Glutamatergic neuron (in vitro differentiated cells): ENCODE data around the gene CDH23. TPM values are rescaled to one million over a fixed set of nuclear protein-coding genes. Genes with fewer than 3 reads are reported as not detected.

Source experiments
- DNase-seq: peaks from one replicate; pipeline ENCODE4 v3.0.0; 2022
- H3K27ac Mint-ChIP-seq: one replicate; pipeline ENCODE4 v1.8.0; 2020; ENCODE audit warnings: mild to moderate bottlenecking, mixed read lengths, inconsistent platforms; ENCODE audit not compliant: unreplicated experiment
- H3K27me3 Mint-ChIP-seq: one replicate; pipeline ENCODE4 v1.8.0; 2020; ENCODE audit warnings: mild to moderate bottlenecking, moderate library complexity, mixed read lengths, inconsistent platforms; ENCODE audit not compliant: unreplicated experiment
- H3K36me3 Mint-ChIP-seq: one replicate; pipeline ENCODE4 v1.8.0; 2020; ENCODE audit warnings: mild to moderate bottlenecking, mixed read lengths, inconsistent platforms; ENCODE audit not compliant: unreplicated experiment
- H3K4me1 Mint-ChIP-seq: one replicate; pipeline ENCODE4 v1.8.0; 2020; ENCODE audit warnings: mild to moderate bottlenecking, low read depth, mixed read lengths, inconsistent platforms; ENCODE audit not compliant: unreplicated experiment
- H3K4me3 Mint-ChIP-seq: one replicate; pipeline ENCODE4 v1.8.0; 2020; ENCODE audit warnings: mild to moderate bottlenecking, mixed read lengths, inconsistent platforms; ENCODE audit not compliant: unreplicated experiment
- H3K9me3 Mint-ChIP-seq: one replicate; pipeline ENCODE4 v1.8.0; 2020; ENCODE audit warnings: mild to moderate bottlenecking, moderate library complexity, mixed read lengths, inconsistent platforms; ENCODE audit not compliant: unreplicated experiment
- total RNA-seq: library from RNA; stranded (reverse); fragmentation: NEBNext Ultra II Directional; extraction: Animal tissue kit (Norgen Biotek cat#: 25700); gene quantifications from one replicate; pipeline ENCODE4 v1.2.1, GENCODE V29; 2021; ENCODE audit not compliant: unreplicated experiment
- TF ChIP-seq, protein P1 (sequence below): fragments of 200-600 bp; sonication (generic); IDR thresholded peaks from one replicate; pipeline ENCODE4 v1.5.0; 2021; ENCODE audit not compliant: partially characterized antibody, unreplicated experiment

CDH23 gene
- total RNA-seq, 1 donor from 2014 or later, result 2.0 TPM

DNA sequence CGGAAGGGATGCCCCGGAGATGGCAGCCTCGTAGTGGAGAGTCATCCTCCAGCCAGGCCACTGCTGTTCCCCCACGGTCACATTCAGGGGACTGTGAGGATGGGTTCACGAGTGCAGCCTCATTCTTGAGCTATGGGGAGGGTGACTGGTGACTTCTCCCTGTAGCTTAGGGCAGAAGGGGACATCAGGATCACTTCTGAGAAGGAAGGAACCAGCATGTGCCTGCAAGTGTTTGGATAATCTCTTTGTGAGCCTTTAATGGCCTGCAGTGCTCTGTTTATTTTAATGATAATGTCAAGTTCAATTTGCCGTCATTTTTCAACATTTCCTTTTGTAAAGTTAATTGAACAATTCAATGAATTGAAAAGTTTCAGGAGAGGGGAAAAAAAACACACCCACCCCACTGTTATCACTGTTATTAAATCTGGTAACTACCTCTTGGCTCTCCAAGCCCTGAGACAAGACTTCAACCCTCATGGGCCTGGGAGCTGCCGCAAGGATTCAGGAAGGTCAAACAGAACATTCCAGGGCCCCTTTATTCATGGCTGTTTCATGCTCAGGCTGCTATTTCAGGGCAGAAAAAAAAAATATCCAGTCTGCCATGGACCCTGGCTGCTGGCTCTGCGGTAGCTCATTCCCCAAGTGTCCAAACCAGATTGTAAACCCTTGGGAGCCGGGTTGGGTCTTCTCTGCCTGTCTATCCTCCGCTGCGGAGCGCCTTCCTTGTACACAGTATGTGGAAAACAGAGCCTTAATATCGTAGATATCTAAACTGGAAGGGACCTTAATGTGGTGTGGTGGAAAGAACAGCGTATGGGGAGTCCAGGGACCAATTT lies 100.4 kb downstream of the CDH23 start:
- Mint-ChIP-seq H3K4me3 (no peak overlapping the region), H3K4me1 (peaks cover 5% of the 10 kb centered on the region), H3K9me3 (peaks cover 6% of the 10 kb centered on the region), H3K27ac (no peak overlapping the region), H3K36me3 (no peaks in the 10 kb centered on the region), H3K27me3 (peaks cover 1% of the 10 kb centered on the region)
- no peak for DNase-seq
- TF ChIP-seq, protein P1, sequence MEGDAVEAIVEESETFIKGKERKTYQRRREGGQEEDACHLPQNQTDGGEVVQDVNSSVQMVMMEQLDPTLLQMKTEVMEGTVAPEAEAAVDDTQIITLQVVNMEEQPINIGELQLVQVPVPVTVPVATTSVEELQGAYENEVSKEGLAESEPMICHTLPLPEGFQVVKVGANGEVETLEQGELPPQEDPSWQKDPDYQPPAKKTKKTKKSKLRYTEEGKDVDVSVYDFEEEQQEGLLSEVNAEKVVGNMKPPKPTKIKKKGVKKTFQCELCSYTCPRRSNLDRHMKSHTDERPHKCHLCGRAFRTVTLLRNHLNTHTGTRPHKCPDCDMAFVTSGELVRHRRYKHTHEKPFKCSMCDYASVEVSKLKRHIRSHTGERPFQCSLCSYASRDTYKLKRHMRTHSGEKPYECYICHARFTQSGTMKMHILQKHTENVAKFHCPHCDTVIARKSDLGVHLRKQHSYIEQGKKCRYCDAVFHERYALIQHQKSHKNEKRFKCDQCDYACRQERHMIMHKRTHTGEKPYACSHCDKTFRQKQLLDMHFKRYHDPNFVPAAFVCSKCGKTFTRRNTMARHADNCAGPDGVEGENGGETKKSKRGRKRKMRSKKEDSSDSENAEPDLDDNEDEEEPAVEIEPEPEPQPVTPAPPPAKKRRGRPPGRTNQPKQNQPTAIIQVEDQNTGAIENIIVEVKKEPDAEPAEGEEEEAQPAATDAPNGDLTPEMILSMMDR, result no peak

DNA sequence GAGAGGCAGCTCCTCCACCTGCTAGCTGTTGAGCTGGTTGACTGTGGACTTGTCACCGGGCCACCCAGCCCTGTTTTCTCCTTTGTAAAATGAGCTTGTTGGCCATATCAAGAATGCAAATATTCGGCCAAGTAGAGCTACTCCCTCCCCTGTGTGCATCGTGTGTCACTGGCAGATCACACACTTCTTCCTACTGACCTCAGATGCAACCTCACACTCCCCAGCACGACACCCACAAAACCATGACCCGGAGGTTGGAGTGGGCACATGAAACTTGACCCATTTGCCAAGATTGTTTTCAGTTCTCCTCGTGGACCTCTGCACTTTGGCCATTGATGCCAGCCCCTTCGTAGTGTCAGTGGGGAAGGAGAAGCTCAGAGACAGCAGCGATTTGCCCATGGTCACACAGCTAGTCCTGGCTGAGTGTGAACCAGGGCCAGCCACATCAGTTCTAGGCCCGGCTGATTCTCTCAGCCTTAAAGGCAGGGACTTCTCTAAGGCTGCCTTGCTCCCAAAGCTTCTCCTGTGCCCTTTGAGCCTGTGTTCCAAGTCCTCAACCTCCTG lies 101.1 kb downstream of the CDH23 start:
- Mint-ChIP-seq H3K9me3 (peaks cover 7% of the 10 kb centered on the region), H3K27me3 (no peaks in the 10 kb centered on the region), H3K27ac (no peak overlapping the region), H3K36me3 (no peaks in the 10 kb centered on the region), H3K4me3 (no peak overlapping the region), H3K4me1 (peaks cover 6% of the 10 kb centered on the region)
- TF ChIP-seq, protein P1, result no peak
- no peak for DNase-seq

DNA sequence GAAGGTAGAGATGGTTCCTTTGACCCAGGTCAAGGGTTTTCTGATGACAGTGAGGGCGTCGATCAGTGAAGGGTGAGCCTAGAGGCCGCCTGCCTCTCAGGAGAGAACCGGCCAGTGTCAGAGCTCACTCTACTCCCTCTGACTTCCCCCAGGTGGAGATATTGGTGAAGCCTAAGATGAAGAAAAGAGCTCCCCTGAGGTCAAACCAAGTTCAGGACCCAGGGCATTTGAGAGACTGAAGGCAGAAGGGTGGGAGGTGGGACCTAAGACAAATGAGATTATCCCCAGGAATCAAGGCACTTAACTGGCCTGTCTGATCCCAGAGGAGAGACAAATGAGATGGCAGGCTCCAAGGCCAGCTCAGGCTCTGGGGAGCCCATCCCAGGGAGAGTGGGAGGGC lies 104.7 kb downstream of the CDH23 start:
- TF ChIP-seq, protein P1, result no peak
- Mint-ChIP-seq H3K4me1 (peaks cover 9% of the 10 kb centered on the region), H3K9me3 (peaks cover 5% of the 10 kb centered on the region), H3K27ac (no peak overlapping the region), H3K36me3 (no peaks in the 10 kb centered on the region), H3K4me3 (no peak overlapping the region), H3K27me3 (peaks cover 2% of the 10 kb centered on the region)
- DNase-seq, result peak; percentile 14

DNA sequence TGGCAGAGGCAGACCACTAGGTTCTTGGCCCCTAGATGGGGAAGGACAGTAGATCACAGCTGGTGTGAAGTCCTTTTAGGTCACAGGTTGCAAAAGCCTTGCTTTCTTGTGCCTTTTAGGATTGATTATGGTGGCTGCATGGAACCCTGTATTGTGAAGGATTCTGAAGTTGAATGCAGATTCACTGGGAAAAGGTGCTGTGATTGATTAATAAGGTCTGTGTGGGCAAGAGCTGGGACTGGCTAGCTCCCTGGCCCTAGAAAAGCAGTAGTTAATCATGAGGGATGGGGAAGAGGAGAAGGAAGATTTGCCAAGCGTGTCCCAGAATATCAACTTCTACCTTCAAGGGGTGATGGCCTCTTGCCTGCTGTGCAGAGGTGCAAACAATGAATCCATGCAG lies 105.5 kb downstream of the CDH23 start:
- H3K27me3 Mint-ChIP-seq, result peaks cover 2% of the 10 kb centered on the region

More for the DNA sequence above, 105.5 kb downstream of the CDH23 start:
- Mint-ChIP-seq H3K4me3 (no peak overlapping the region), H3K9me3 (peaks cover 5% of the 10 kb centered on the region), H3K36me3 (no peaks in the 10 kb centered on the region), H3K4me1 (peaks cover 7% of the 10 kb centered on the region), H3K27ac (no peak overlapping the region)
- no peak for DNase-seq
- TF ChIP-seq, protein P1, result no peak
